ENCODE measurements around the gene ZRANB3. TPM values are rescaled to one million over a fixed set of nuclear protein-coding genes. Genes with fewer than 3 reads are reported as not detected.
"Not testable (repeated sequence)": the region's sequence is repeated elsewhere in the genome, so short reads cannot be mapped to it uniquely, and the experiment has no call there.

The ZRANB3 gene
- polyA plus RNA-seq, 1 donor (not counting 4 experiments of a cell fraction or from before 2014, with no cell fraction given) = 10.6 TPM

DNA sequence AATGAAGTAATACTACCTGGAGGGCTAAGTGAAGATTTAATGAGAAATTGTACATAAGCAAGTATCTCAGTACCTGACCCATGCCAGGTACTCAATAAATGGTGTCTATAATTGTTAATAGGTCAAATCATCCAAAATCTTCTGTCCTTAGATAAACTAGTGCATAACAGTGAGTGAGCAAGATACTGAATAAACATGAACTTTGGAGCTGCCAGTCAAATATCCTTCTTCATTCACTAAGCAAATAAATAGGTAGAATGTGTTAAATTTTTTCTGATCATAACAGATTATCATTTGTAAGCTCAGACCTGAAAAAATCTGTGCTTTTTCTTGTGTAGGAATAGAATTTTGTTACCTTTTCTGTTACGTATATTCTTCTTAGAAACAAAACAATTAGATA, 439.3 kb downstream of the ZRANB3 start:
- no peak overlapping the region for H3K9ac ChIP-seq (ENCODE audit: control insufficient read depth, extremely low read depth, insufficient read depth, low read length)
- FAIRE-seq (no peak), DNase-seq (ENCODE audit: low read depth, low spot score) (no peak)
- no peaks in the 10 kb centered on the region for H3K27me3 ChIP-seq (ENCODE audit: control insufficient read depth, extremely low read depth, insufficient read depth, low read length)
- H3K4me1 ChIP-seq (ENCODE audit: control insufficient read depth, extremely low read depth, insufficient read depth, low read length) = peaks cover 9% of the 10 kb centered on the region
- H3K9me1 ChIP-seq (ENCODE audit: control insufficient read depth, extremely low read depth, insufficient read depth, low read length) = no peaks in the 10 kb centered on the region
- dilution Hi-C loops (cut with MboI; ENCODE audit: extremely low pct_ligation_motif_present, low sequenced_read_pairs) = no loop called here
- H3K36me3 ChIP-seq (ENCODE audit: control insufficient read depth in 2 of 2, extremely low read depth in 1 of 2, insufficient read depth in 2 of 2, low read length in 2 of 2) = peaks cover 0 to 3% of the 10 kb centered on the region in 2 experiments
- peaks cover 29% of the 10 kb centered on the region for H3K79me2 ChIP-seq (ENCODE audit: control insufficient read depth, insufficient read depth, low read length)
- no peaks in the 10 kb centered on the region for H3K9me3 ChIP-seq (ENCODE audit: control insufficient read depth, low read depth, low read length)
- no peak overlapping the region for H3K27ac ChIP-seq (ENCODE audit: control insufficient read depth, insufficient read depth, low read length)
- no peak overlapping the region for H3K4me2 ChIP-seq (ENCODE audit: control insufficient read depth, extremely low read depth, insufficient read depth, low read depth, low read length)
- no peaks in the 10 kb centered on the region for H4K20me1 ChIP-seq (ENCODE audit: control insufficient read depth, extremely low read depth, insufficient read depth, low read length)
- H3K4me3 ChIP-seq (ENCODE audit: control insufficient read depth in 2 of 3, extremely low read depth in 1 of 3, insufficient read depth in 2 of 3, low read depth in 1 of 3, low read length in 3 of 3) = no peak overlapping the region
- no peak overlapping the region for H2AFZ ChIP-seq (ENCODE audit: control insufficient read depth, low read length)
- no peak for TF ChIP-seq EZH2 (IDR thresholded peaks at IDR 0.05; ENCODE audit: low read length)
- TF ChIP-seq, protein P1, sequence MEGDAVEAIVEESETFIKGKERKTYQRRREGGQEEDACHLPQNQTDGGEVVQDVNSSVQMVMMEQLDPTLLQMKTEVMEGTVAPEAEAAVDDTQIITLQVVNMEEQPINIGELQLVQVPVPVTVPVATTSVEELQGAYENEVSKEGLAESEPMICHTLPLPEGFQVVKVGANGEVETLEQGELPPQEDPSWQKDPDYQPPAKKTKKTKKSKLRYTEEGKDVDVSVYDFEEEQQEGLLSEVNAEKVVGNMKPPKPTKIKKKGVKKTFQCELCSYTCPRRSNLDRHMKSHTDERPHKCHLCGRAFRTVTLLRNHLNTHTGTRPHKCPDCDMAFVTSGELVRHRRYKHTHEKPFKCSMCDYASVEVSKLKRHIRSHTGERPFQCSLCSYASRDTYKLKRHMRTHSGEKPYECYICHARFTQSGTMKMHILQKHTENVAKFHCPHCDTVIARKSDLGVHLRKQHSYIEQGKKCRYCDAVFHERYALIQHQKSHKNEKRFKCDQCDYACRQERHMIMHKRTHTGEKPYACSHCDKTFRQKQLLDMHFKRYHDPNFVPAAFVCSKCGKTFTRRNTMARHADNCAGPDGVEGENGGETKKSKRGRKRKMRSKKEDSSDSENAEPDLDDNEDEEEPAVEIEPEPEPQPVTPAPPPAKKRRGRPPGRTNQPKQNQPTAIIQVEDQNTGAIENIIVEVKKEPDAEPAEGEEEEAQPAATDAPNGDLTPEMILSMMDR (optimal IDR thresholded peaks at IDR 0.05 in 1 of 3, IDR thresholded peaks at IDR 0.05 in 1 of 3, conservative IDR thresholded peaks at IDR 0.05 in 1 of 3; ENCODE audit: extremely low read depth in 1 of 3, insufficient read depth in 2 of 3, low read length in 3 of 3) = no peak

DNA sequence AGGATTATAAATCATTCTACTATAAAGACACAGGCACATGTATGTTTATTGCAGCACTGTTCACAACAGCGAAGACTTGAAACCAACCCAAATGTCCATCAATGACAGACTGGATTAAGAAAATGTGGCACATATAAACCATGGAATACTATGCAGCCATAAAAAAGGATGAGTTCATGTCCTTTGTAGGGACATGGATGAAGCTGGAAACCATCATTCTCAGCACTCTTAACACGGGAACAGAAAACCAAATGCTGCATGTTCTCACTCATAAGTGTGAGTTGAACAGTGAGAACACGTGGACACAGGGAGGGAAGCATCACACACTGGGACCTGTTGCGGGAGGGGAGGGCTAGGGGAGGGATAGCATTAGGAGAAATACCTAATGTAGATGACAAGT, 441.4 kb downstream of the ZRANB3 start:
- FAIRE-seq; H3K9me1 ChIP-seq (ENCODE audit: control insufficient read depth, extremely low read depth, insufficient read depth, low read length); H3K27ac ChIP-seq (ENCODE audit: control insufficient read depth, insufficient read depth, low read length); H3K4me3 ChIP-seq (ENCODE audit: control insufficient read depth in 2 of 3, extremely low read depth in 1 of 3, insufficient read depth in 2 of 3, low read depth in 1 of 3, low read length in 3 of 3); H3K36me3 ChIP-seq (ENCODE audit: control insufficient read depth in 2 of 2, extremely low read depth in 1 of 2, insufficient read depth in 2 of 2, low read length in 2 of 2); H3K27me3 ChIP-seq (ENCODE audit: control insufficient read depth, extremely low read depth, insufficient read depth, low read length); H3K4me2 ChIP-seq (ENCODE audit: control insufficient read depth, extremely low read depth, insufficient read depth, low read depth, low read length); H3K9me3 ChIP-seq (ENCODE audit: control insufficient read depth, low read depth, low read length); H3K4me1 ChIP-seq (ENCODE audit: control insufficient read depth, extremely low read depth, insufficient read depth, low read length); DNase-seq (ENCODE audit: low read depth, low spot score); H2AFZ ChIP-seq (ENCODE audit: control insufficient read depth, low read length); dilution Hi-C loops (cut with MboI; ENCODE audit: extremely low pct_ligation_motif_present, low sequenced_read_pairs); H4K20me1 ChIP-seq (ENCODE audit: control insufficient read depth, extremely low read depth, insufficient read depth, low read length); H3K9ac ChIP-seq (ENCODE audit: control insufficient read depth, extremely low read depth, insufficient read depth, low read length): not testable (repeated sequence)
- H3K79me2 ChIP-seq (ENCODE audit: control insufficient read depth, insufficient read depth, low read length) = peaks cover 47% of the 10 kb centered on the region

Small RNA genes lying within 50 kb of the gene (small RNA-seq; reads per million reads assigned to genes)
- gene SNORA40B (ENCODE audit: insufficient read length in 3 of 3, low read depth in 3 of 3, low replicate concordance in 1 of 3) = 0 reads per million in 3 experiments

Other genes starting within 250 kb of the ZRANB3 start
- 27.5 to 41.0 TPM (median 38.5 TPM) in 3 replicates for gene R3HDM1, start 266 bp upstream of the ZRANB3 start, polyA plus RNA-seq
- 51.8 to 92.2 TPM (median 70.9 TPM) in 3 replicates for gene UBXN4, start 210.6 kb upstream of the ZRANB3 start, polyA plus RNA-seq